GM19452 (cell line): ENCODE measurements around the gene RAMACL.
"Not testable (repeated sequence)": the region's sequence is repeated elsewhere in the genome, so short reads cannot be mapped to it uniquely, and the experiment has no call there.

Experiments used
- ATAC-seq: cut with Tn5 transposase; IDR thresholded peaks from one replicate; pipeline ENCODE4 v1.9.1; 2021; ENCODE audit not compliant: unreplicated experiment

The RAMACL gene

GRCh38 chr6:166596776-166597507, 10.5 kb upstream of the RAMACL start:
- ATAC-seq = no peak

- no peak for ATAC-seq
Measured at GRCh38 chr6:166595949-166596348, 9.5 kb upstream of the RAMACL start.

- no peak for ATAC-seq
Measured at GRCh38 chr6:166595061-166595780, 8.7 kb upstream of the RAMACL start.

- ATAC-seq = no peak
Measured at GRCh38 chr6:166592821-166593220, 6.3 kb upstream of the RAMACL start.

- no peak for ATAC-seq
Measured at GRCh38 chr6:166591961-166592520, 5.6 kb upstream of the RAMACL start.

- no peak for ATAC-seq
Measured at GRCh38 chr6:166591026-166591425, 4.5 kb upstream of the RAMACL start.

GRCh38 chr6:166589786-166590574, 3.5 kb upstream of the RAMACL start:
- ATAC-seq = no peak

- no peak for ATAC-seq
Measured at GRCh38 chr6:166589337-166589731, 2.9 kb upstream of the RAMACL start.

- peak; percentile 36 for ATAC-seq
Measured at GRCh38 chr6:166588691-166589336, 2.3 kb upstream of the RAMACL start.

- ATAC-seq = peak; percentile 89
Measured at GRCh38 chr6:166587631-166588413, 1.3 kb upstream of the RAMACL start.

GRCh38 chr6:166584853-166585429, 1.5 kb downstream of the RAMACL start:
- no peak for ATAC-seq

- ATAC-seq = no peak
Measured at GRCh38 chr6:166584155-166584554, 2.3 kb downstream of the RAMACL start.

GRCh38 chr6:166583230-166583965, 3.1 kb downstream of the RAMACL start:
- ATAC-seq = no peak

GRCh38 chr6:166582258-166582657, 4.2 kb downstream of the RAMACL start:
- ATAC-seq = no peak

- ATAC-seq = not testable (repeated sequence)
Measured at GRCh38 chr6:166581801-166582200, 4.7 kb downstream of the RAMACL start.

- no peak for ATAC-seq
Measured at GRCh38 chr6:166581091-166581511, 5.4 kb downstream of the RAMACL start.

- ATAC-seq = no peak
Measured at GRCh38 chr6:166580076-166581050, 6.1 kb downstream of the RAMACL start.
